GM21717 (cell line): Measurements from ENCODE around the gene CEP63.
A peak's percentile ranks its signal among the peaks of the same experiment; 100 is the strongest.

Experiments
- ATAC-seq: cut with Tn5 transposase; IDR thresholded peaks from one replicate; pipeline ENCODE4 v1.9.1; 2021; ENCODE audit warnings: mild to moderate bottlenecking, moderate library complexity; ENCODE audit not compliant: unreplicated experiment

The CEP63 gene

DNA sequence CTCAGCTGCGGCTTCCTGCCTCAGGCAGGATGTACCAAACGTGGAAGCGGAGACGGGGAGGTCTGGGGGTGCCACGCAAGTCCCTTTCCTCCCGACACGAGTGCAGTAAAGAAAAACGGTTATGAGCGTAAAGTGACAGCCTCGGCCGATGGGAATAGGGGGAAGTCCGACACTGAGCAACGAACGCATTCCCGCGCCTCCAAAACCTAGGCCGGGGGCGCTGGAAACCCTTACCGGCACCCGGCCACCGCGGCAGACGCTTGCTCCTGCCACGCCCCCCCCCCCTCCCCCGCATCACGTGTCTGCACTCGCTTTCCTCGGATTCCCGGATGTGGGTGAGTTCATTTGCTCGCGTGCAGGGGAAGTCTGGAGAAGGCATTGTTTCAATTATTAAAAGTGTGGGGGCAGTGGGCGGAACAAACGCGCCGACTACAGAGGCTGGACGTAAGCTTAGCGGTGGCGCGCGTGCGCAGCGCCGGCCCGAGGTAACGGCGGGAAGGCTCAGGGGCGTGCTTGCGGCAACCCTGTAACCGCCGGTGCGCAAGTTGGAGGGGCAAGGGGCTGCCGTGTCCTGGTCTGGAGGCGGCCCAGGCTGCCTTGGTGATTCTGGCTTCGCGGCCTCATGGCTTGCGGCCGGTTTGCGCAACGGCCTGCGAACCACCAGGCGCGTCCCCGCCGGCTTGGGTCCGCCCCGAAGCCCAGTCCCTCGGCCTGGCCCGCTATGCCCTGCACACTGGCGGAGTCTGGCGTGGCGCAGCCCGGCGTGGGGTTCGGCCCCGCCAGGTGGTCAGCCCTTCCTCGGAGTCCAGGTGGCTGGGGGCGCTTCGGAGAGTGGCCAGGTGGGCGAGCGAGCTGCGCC lies at the start of gene CEP63, which contains the start of gene ANAPC13:
CEP63 (plus strand) TSS at position 340 of the 859 bp plus-strand sequence. CDS start 9,264 bp downstream, outside the sequence.
ANAPC13 (minus strand) TSS at position 268 of the 859 bp plus-strand sequence. CDS start 3,081 bp downstream, outside the sequence.
- ATAC-seq = peak; percentile 80

- no peak for ATAC-seq
These were observed 48.6 kb upstream of the CEP63 start for GRCh38 chr3:134437211-134437752.

- ATAC-seq = no peak
These were observed 44.5 kb upstream of the CEP63 start for GRCh38 chr3:134441321-134441720.

DNA sequence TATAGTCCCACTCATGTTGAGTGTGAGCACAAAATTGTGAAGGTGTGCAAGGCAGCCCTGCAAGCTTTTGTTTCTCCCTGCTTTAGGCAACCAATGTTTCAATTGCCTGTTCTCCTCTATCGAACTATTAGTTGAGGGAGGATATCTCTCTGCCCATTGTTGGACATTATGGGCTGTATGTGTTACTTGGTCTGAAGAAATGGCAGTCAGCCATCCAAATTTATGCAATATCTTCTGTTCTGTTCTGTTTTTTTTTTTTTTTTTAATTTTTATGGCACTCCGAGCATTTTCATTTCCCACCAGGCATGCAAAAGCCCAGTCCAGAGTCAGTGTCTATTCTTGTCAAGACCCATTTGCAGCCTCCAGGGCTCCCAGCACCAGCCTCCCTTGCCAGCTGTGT lies 44.0 kb upstream of the CEP63 start:
- no peak for ATAC-seq

- no peak for ATAC-seq
These were observed 40.8 kb upstream of the CEP63 start for GRCh38 chr3:134445095-134445494.

GRCh38 chr3:134445636-134446035 lies 40.2 kb upstream of the CEP63 start:
- ATAC-seq = no peak

DNA sequence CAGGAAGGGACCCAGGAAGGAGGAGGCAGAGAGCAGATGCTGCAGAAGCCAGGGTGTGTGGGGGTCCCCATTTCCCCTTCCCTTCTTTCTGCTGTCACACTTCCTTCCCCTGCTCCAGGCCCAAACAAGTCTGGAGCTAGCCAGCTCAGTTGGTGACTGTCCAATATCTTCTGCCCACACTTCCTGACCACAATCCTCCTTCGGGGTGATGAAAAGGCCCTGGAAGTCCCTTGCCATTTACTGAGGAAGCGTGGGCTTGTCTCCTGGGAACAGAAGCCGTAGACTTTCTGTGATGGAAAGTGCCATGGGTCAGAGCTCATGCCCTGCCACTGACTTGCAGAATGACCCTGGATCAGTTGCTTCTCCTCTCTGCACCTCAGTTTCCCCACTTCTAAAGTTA lies 39.1 kb upstream of the CEP63 start:
- ATAC-seq = no peak

GRCh38 chr3:134447351-134447750 lies 38.5 kb upstream of the CEP63 start:
- ATAC-seq = no peak

DNA sequence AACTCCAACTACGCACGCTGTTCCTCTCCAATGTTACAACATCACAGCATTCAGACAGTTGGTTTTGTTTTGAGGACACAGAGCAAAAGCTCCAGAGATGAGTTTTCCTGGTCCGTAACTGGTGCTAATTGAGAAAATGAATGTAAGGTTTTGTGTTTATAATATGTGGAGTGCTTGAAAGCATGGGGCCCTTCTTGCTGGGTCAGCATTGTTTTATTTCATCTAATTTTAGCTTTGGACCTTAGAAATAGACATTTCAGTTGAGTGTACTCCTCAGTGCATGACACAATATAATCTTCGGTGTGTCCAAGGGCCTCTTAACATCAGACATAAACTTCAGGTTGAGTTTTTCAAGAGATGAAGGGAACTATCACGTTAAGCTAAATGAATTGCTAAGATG lies 37.2 kb upstream of the CEP63 start:
- ATAC-seq = no peak

- ATAC-seq = no peak
These were observed 36.6 kb upstream of the CEP63 start for GRCh38 chr3:134449277-134449676.

DNA sequence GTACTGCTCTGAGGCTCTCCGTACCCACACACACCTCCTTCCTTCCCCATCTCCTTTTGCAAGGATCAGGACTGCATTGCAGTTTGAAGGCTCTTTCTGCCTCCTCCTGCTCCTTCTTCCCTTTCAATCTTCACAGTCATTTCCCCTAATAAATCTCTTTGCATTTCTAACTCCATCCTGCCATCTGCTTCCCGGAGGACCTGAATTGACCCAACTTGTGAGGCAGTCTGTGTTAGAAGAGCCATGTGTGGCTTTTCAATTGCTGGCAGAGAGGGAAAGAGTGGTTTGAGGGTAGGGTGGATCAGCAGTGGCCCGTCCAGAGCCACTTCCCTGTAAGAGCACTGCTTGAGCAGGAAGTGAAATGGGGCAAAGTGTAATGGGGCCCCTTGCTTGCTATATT lies 35.9 kb upstream of the CEP63 start:
- ATAC-seq = no peak

DNA sequence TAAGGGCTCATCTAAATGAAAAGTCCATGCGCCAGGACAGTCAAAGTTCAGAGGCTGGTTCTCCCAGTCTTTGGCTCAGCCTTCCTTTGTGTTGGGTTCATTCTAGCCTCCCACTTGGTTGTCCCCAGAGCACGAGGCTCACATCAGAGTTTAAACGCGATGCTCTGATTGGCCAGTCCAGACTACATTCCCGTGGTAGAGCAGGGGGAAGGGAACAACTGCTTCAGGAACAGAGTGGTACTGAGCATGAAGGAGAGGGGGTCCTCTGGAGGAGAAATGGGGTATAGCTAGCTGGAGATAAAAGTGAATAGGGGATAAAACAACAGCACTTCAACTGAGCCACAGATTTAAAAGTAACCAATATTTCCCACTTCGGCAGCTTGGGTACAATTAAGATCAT lies 32.2 kb upstream of the CEP63 start:
- no peak for ATAC-seq

DNA sequence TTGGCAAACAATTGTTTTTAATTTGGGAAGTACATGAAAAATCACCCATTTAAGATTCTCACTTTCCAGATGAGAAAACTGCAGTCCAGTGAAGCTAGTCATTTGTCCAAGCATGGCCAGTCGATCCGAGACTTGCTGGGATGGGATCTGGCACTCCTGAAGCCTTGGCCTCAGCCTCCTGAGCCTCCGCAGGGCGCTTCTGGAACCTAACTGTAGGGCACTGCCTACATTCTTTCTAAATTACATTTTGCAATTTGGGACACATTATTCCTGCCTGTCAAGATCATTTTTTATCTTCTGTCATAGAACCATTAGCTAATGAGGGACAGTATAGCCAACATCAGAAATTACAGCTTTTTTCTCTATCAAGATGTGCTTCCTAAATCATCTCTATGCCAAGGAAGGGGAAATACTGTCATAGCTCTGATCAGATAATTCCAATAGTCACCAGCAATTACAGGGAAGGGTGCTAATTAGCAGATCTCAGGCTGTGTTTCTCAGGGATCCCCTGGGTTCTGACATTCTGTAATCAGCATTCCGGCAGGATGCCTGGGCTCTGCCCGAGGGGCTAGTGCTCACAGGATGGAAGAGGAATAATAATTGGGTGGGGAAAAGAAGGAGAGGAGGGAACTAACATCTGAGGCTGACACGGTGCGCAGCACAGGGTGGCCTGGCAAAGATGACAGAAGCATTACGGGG lies 28.3 kb upstream of the CEP63 start:
- no peak for ATAC-seq

DNA sequence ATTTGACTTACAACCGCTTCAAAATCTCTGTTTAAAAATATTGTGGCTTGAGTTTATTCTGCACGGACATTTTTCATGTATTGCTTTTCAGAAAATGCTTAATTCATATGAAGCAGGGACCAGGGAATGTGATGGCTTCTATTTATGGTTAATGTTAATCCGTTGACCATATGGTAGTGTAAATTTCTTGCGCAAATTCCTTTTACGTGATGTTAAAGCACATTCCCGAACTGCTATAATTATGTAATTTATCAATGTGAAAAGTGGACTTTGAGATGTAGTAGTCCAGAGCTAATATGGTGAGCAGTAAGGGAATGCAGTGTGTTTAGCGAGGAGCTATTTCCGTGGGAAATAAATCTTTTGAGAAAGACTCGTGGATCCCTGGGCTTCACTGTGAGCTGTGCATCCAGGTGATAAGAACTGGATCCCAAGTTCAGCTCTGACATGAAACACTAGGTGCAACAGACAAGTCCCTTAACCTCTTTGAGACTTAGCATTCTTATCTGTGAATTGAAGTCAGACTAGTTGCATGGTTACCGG lies 27.4 kb upstream of the CEP63 start:
- ATAC-seq = no peak

GRCh38 chr3:134459562-134459961 lies 26.3 kb upstream of the CEP63 start:
- no peak for ATAC-seq

DNA sequence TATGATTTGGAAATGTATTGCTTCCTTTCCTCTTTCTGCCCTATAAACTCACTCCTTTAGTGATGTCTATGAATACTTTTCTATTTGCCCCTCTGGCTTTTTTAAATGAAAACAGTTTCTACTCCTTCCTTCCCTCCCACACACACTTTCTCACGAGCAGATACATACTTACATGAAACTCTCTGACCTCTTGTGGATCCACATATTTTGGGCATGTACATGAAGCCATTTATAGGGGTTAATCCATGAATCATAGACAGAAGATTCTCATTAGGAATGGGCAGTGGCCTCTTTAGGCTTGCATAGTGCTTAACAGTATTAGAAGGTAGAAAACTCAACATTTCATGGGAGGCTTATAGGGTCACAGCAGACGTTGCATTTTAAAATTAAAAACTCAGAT lies 24.9 kb upstream of the CEP63 start:
- ATAC-seq = no peak

GRCh38 chr3:134462331-134462941 lies 23.4 kb upstream of the CEP63 start:
- ATAC-seq = no peak

GRCh38 chr3:134463676-134464063 lies 22.2 kb upstream of the CEP63 start:
- no peak for ATAC-seq

- no peak for ATAC-seq
These were observed 21.7 kb upstream of the CEP63 start for GRCh38 chr3:134464064-134464688.

GRCh38 chr3:134464689-134465365 lies 21.0 kb upstream of the CEP63 start:
- no peak for ATAC-seq
